SK-N-SH treated with all-trans-retinoic acid at 6 μM for 48 hours (cell line): ENCODE data around the gene LRRC63.
"Not testable (repeated sequence)": the region's sequence is repeated elsewhere in the genome, so short reads cannot be mapped to it uniquely, and the experiment has no call there.

Experiments used
- CSRNP3 ChIP-seq: fragments of 250-450 bp; sonication (Bioruptor Pico); IDR thresholded peaks from 2 replicates; pipeline ENCODE4 v1.5.1; 2021; ENCODE audit warnings: mild to moderate bottlenecking, moderate library complexity
- ESRRG ChIP-seq: fragments of 250-450 bp; sonication (Bioruptor Pico); IDR thresholded peaks from 2 replicates; pipeline ENCODE4 v1.6.1; 2021; ENCODE audit warnings: mild to moderate bottlenecking
- GLIS3 ChIP-seq: fragments of 250-450 bp; sonication (Bioruptor Pico); IDR thresholded peaks from 2 replicates; pipeline ENCODE4 v1.5.0; 2020; ENCODE audit warnings: mild to moderate bottlenecking, moderate library complexity
- ISL1 ChIP-seq: fragments of 250-450 bp; sonication (Bioruptor Pico); IDR thresholded peaks from 2 replicates; pipeline ENCODE4 v2.1.2; 2022; ENCODE audit warnings: mild to moderate bottlenecking, moderate library complexity
- RARB ChIP-seq: fragments of 250-450 bp; sonication (Bioruptor Pico); IDR thresholded peaks from 2 replicates; pipeline ENCODE4 v1.8.0; 2021; ENCODE audit warnings: mild to moderate bottlenecking, moderate library complexity
- SNAI2 ChIP-seq: fragments of 250-450 bp; sonication (Bioruptor Pico); IDR thresholded peaks from 2 replicates; pipeline ENCODE4 v1.5.0; 2020; ENCODE audit warnings: mild to moderate bottlenecking, moderate library complexity
- ZFP30 ChIP-seq: fragments of 450-650 bp; formaldehyde crosslinking; IDR thresholded peaks from 2 replicates; pipeline ENCODE4 v1.5.0; 2022; ENCODE audit warnings: mild to moderate bottlenecking, moderate library complexity
- ZNF565 ChIP-seq: fragments of 450-650 bp; formaldehyde crosslinking; conservative IDR thresholded peaks from 2 replicates; pipeline ENCODE4 v1.5.0; 2020; ENCODE audit warnings: low read depth, mild to moderate bottlenecking, moderate library complexity
- ZNF8 ChIP-seq: fragments of 450-650 bp; formaldehyde crosslinking; IDR thresholded peaks from 2 replicates; pipeline ENCODE4 v1.5.0; 2020; ENCODE audit warnings: mild to moderate bottlenecking, moderate library complexity

DNA sequence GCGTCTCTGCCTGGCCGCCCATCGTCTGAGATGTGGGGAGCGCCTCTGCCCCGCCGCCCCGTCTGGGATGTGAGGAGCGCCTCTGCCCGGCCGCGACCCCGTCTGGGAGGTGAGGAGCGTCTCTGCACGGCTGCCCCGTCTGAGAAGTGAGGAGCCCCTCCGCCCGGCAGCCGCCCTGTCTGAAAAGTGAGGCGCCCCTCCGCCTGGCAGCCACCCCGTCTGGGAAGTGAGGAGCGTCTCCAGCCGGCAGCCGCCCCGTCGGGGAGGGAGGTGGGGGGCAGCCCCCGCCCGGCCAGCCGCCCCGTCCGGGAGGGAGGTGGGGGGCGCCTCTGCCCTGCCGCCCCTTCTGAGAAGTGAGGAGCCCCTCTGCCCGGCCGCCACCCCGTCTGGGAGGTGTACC is 49.0 kb upstream of the LRRC63 start:
- TF ChIP-seq ZNF8 (CRISPR knock-in tag); RARB (CRISPR knock-in tag); SNAI2 (CRISPR knock-in tag); ZFP30 (CRISPR knock-in tag); ZNF565; GLIS3; CSRNP3 (CRISPR knock-in tag); ESRRG; ISL1 (CRISPR knock-in tag): not testable (repeated sequence)
